ENCODE measurements around the gene NXPH3.
A peak's percentile ranks its signal among the peaks of the same experiment; 100 is the strongest.
"Not testable (repeated sequence)": the region's sequence is repeated elsewhere in the genome, so short reads cannot be mapped to it uniquely, and the experiment has no call there.

The NXPH3 gene

GRCh38 chr17:49567104-49567521 is 8.6 kb upstream of the NXPH3 start:
- H3K4me1 Mint-ChIP-seq (ENCODE audit: low read depth): peaks cover 18% of the 10 kb centered on the region
- DNase-seq: no peak
- H3K27ac Mint-ChIP-seq: no peak overlapping the region
- H3K27me3 Mint-ChIP-seq: peaks cover 32% of the 10 kb centered on the region
- H3K4me3 Mint-ChIP-seq: no peak overlapping the region
- no peaks in the 10 kb centered on the region for H3K9me3 Mint-ChIP-seq
- H3K36me3 Mint-ChIP-seq (ENCODE audit: low read depth): peaks cover 1% of the 10 kb centered on the region

GRCh38 chr17:49567871-49568694 is 7.6 kb upstream of the NXPH3 start:
- Mint-ChIP-seq H3K4me1 (ENCODE audit: low read depth) (peaks cover 18% of the 10 kb centered on the region), H3K27ac (no peak overlapping the region)

DNA sequence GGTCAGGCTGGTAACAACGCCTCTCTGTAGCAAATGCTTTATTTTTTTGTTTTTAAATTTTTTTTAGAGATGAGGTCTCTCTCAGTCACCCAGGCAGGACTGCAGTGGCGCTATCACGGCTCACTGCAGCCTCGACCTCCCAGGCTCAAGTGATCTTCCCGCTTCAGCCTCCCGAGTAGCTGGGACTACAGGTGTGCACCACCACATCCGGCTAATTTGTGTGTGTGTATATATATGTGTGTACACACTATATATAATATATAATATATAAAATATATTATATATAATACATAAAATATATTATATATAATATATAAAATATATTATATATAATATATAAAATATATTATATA is 7.0 kb upstream of the NXPH3 start:
- H3K4me3 Mint-ChIP-seq: peak overlapping the region; percentile 70
- H3K27ac Mint-ChIP-seq; H3K36me3 Mint-ChIP-seq (ENCODE audit: low read depth); DNase-seq; H3K9me3 Mint-ChIP-seq: not testable (repeated sequence)
- peaks cover 45% of the 10 kb centered on the region for H3K27me3 Mint-ChIP-seq
- peaks cover 18% of the 10 kb centered on the region for H3K4me1 Mint-ChIP-seq (ENCODE audit: low read depth)

More at GRCh38 chr17:49567871-49568694, 7.6 kb upstream of the NXPH3 start:
- H3K27me3 Mint-ChIP-seq: peaks cover 40% of the 10 kb centered on the region
- peak overlapping the region; percentile 70 for H3K4me3 Mint-ChIP-seq
- peaks cover 1% of the 10 kb centered on the region for H3K36me3 Mint-ChIP-seq (ENCODE audit: low read depth)
- peak; percentile 91 for DNase-seq
- no peaks in the 10 kb centered on the region for H3K9me3 Mint-ChIP-seq

DNA sequence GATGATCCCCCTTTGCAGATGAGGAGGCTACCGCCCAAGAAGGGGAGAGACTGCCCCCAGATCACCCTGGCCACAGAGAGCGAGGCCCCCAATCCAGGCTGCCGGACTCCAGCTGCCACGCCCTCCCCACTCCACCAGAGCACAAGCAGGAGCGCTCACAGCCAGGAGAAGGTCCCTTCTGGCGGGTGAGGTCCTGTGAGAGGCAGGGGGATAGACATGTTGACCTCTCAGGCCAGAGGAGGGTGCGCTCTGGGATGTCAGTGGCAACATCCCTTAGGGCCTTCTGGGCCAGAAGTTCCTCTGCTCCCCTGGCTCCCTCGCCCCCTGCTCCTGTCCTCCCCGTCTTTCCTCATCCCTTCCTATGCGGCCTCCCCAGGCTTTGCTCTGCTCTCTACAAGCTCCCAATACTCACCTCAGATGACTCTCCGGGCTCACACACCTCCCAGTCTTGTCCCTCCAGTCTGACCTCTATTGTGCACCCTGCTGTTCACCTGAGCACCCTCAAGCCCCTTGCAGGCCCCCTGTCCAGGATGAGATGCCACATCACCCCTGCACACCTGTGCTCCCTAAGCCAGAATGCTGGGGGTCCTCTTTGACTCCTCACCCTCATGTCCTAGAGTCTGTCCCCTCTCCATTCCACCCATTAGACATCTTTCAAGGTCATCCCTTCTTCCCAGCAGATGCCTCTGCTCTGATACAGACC is 5.0 kb upstream of the NXPH3 start:
- H3K4me3 Mint-ChIP-seq: peak overlapping the region; percentile 87
- DNase-seq: no peak
- peak overlapping the region; percentile 33 for H3K27ac Mint-ChIP-seq
- H3K27me3 Mint-ChIP-seq: peaks cover 61% of the 10 kb centered on the region
- peaks cover 1% of the 10 kb centered on the region for H3K36me3 Mint-ChIP-seq (ENCODE audit: low read depth)
- H3K4me1 Mint-ChIP-seq (ENCODE audit: low read depth): peaks cover 17% of the 10 kb centered on the region
- H3K9me3 Mint-ChIP-seq: no peaks in the 10 kb centered on the region

DNA sequence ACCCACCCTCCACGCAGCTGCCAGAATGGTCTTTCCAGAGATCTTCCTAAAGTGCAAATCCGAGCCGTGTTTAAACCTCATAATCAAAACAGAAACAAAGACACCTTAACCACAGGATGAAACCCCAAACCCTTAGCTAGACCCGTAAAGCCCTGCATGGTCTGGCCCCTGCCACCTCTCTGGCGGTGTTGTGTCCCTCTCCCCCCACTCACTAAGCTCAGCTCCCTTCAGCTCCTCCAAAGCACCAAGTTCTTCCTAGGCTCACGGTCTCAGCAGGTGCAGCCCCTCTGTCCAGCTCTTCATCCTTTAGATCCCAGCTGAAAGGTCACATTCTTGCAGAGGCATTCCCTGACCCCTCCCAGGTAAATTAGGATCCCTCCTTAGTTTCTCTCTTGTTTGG is 4.4 kb upstream of the NXPH3 start:
- Mint-ChIP-seq H3K9me3 (no peaks in the 10 kb centered on the region), H3K27ac (no peak overlapping the region), H3K36me3 (ENCODE audit: low read depth) (peaks cover 1% of the 10 kb centered on the region), H3K4me1 (ENCODE audit: low read depth) (peaks cover 14% of the 10 kb centered on the region), H3K4me3 (no peak overlapping the region), H3K27me3 (peaks cover 60% of the 10 kb centered on the region)
- no peak for DNase-seq

DNA sequence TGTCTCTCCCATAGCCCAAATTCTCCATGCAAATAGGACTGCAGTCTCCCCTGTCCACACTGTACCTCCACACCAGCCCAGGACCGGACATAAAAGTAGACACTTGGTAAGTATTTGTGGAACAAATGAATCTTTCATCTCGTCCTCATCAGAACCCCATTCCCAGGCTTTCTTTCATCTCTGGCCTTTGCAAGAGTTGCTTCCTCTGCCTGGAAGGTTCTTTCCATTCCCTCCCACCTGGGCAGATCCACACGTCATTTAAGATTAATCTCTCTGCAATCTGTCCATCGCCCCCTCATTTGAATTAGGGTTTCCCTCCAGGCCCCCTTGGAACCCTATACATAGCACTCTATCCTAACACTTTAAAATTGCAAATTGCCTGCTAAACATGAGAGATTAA is 3.9 kb upstream of the NXPH3 start:
- no peak for DNase-seq
- Mint-ChIP-seq H3K4me1 (ENCODE audit: low read depth) (peaks cover 15% of the 10 kb centered on the region), H3K36me3 (ENCODE audit: low read depth) (peaks cover 1% of the 10 kb centered on the region), H3K27ac (no peak overlapping the region), H3K9me3 (no peaks in the 10 kb centered on the region), H3K4me3 (no peak overlapping the region), H3K27me3 (peaks cover 62% of the 10 kb centered on the region)

- Mint-ChIP-seq H3K4me3 (no peak overlapping the region), H3K36me3 (ENCODE audit: low read depth) (peaks cover 1% of the 10 kb centered on the region), H3K9me3 (no peaks in the 10 kb centered on the region), H3K4me1 (ENCODE audit: low read depth) (peaks cover 18% of the 10 kb centered on the region), H3K27ac (no peak overlapping the region), H3K27me3 (peaks cover 64% of the 10 kb centered on the region)
- DNase-seq: no peak
Observed at GRCh38 chr17:49572226-49572625, 3.4 kb upstream of the NXPH3 start.

DNA sequence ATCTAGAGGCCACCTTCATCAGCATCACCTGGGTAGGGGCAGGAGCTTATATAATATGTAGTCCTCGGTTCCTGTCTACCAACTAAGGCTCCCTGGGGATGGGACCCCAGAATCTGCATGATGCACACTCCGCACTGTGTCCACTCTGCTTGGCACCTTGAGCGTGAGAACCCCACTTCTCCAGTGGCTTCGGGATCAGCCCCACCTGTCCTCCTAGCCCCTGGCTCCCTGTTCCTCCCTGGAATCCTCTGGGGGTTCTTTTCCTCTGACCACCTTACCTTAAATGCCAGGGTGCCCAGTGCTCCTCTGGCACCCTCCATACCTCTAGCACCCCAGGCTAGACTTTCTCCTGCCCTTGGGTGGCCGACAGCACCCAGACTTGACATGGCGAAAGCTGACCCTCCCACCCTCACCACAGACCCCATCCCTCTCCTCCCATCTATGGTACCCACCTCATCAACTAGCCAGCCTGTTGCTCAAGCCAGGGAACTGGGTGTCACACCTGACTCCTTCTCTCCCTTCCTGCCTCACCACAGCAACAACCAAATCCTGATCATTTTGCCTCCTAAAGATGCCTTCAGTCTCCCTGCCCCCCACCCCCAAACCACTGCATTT is 2.8 kb upstream of the NXPH3 start:
- DNase-seq: no peak
- H3K4me1 Mint-ChIP-seq (ENCODE audit: low read depth): peaks cover 19% of the 10 kb centered on the region
- peaks cover 1% of the 10 kb centered on the region for H3K36me3 Mint-ChIP-seq (ENCODE audit: low read depth)
- H3K27me3 Mint-ChIP-seq: peaks cover 68% of the 10 kb centered on the region
- no peak overlapping the region for H3K27ac Mint-ChIP-seq
- H3K9me3 Mint-ChIP-seq: no peaks in the 10 kb centered on the region
- H3K4me3 Mint-ChIP-seq: no peak overlapping the region

- Mint-ChIP-seq H3K27me3 (peaks cover 70% of the 10 kb centered on the region), H3K4me1 (ENCODE audit: low read depth) (peaks cover 14% of the 10 kb centered on the region), H3K9me3 (no peaks in the 10 kb centered on the region), H3K27ac (no peak overlapping the region), H3K36me3 (ENCODE audit: low read depth) (peaks cover 1% of the 10 kb centered on the region), H3K4me3 (no peak overlapping the region)
- DNase-seq: no peak
Observed at GRCh38 chr17:49573510-49574322, 2.0 kb upstream of the NXPH3 start.

DNA sequence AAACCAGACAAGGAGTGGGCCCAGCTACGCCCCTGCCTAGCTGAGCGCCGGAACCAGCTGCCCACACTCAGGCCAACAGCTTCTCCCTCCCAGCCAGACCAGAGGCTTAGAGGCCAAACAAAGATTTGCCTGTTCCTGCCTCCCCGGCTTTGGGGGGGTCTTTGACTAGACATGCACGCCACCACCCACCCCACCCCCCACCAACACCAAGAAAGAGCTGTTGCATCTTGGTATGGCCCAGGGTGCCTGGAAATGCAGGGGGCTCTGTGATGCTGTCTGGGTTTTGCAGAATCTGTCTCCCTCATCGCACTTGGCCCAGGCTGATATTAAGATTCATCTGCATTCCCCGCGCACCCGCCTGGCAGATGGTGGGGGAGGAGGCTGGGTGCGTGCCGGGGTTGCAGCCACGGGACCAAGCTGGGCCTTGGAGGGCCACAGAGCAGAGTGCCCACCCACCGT is 1.3 kb upstream of the NXPH3 start:
- no peak overlapping the region for H3K4me3 Mint-ChIP-seq
- peaks cover 1% of the 10 kb centered on the region for H3K36me3 Mint-ChIP-seq (ENCODE audit: low read depth)
- H3K27ac Mint-ChIP-seq: no peak overlapping the region
- no peaks in the 10 kb centered on the region for H3K9me3 Mint-ChIP-seq
- no peak for DNase-seq
- H3K4me1 Mint-ChIP-seq (ENCODE audit: low read depth): peaks cover 14% of the 10 kb centered on the region
- peaks cover 74% of the 10 kb centered on the region for H3K27me3 Mint-ChIP-seq

DNA sequence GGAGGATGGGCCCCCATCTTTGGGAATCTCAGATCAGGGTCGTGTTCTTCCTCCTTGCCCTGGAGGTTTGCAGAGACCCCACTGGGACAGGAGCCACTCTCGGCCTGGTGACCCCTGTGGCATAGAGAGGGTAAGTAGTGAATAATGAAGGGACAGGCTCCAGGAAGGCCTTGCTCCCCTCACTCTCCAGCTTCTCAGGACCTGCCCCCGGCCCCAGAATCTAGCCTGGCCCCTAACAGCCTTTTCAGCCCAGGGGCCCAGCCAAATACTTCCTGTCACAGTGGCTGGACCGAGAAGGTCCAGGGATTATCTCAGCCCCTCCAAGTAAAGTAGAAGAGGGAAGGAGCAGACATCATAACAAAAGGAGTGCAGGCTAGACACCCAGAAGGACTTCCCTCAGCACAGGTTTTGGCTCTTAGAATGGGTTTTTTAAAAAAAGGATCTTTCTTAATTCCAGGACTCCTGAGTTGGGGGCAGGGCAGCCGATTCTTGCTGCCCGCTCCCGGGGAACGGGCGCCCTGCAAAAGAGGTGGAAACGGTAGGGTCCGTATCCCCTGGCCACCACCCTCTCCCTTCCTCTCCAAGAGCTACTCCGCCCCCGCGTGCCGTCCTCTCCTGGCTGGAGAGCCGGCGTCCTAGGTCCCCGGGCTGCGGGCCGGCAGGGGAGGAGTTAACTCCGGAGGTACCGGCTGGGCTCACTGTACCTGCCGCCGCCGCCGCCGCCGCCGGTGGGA is 559 bp upstream of the NXPH3 start:
- Mint-ChIP-seq H3K36me3 (ENCODE audit: low read depth) (no peaks in the 10 kb centered on the region), H3K27me3 (peaks cover 74% of the 10 kb centered on the region), H3K4me1 (ENCODE audit: low read depth) (peaks cover 12% of the 10 kb centered on the region), H3K4me3 (peak overlapping the region; percentile 28), H3K9me3 (no peaks in the 10 kb centered on the region), H3K27ac (no peak overlapping the region)
- no peak for DNase-seq

DNA sequence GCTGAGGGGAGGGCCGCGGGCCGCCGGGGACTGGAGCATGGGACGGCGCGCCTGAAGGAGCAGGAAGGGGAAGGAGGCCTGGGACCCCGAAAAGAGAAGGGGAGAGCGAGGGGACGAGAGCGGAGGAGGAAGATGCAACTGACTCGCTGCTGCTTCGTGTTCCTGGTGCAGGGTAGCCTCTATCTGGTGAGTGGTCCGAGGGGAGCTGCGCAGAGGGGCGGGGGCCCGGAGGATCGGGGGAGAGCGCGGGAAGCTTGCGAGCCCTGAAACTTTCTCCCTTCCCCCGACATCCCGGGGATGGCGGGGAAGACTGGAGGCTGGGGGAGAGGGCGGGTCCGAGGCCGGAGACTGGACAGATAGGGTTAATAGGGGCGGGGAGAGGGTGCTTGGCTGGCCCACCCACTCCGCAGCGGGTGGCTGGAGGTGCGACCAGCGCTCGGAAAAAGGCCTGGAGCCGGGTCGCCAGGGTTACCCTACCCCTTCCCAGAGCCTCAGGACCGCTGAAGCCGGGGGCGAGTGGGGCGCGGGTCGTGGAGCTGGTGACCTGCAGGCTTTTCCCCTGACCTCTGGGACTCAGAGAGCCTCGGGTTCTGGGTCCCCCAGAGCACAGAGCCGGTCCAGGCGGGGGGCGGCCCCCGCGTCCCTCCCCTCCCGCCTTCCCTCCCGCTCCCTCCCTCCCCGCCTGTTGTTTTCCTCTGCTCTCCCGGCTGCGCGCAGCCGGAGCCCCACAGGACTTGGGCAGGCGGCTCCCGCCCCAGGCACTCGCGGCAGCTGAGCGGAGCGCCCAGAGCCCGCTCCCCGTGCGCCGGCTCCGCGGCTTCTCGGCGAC is 631 bp downstream of the NXPH3 start:
- Mint-ChIP-seq H3K36me3 (ENCODE audit: low read depth) (no peaks in the 10 kb centered on the region), H3K27me3 (peaks cover 67% of the 10 kb centered on the region), H3K4me3 (peak overlapping the region; percentile 74), H3K9me3 (no peaks in the 10 kb centered on the region), H3K27ac (no peak overlapping the region), H3K4me1 (ENCODE audit: low read depth) (peaks cover 12% of the 10 kb centered on the region)
- no peak for DNase-seq
